Left lung (tissue), 10 donors: ENCODE measurements around the gene WDR55. TPM values are rescaled to one million over a fixed set of nuclear protein-coding genes. Genes with fewer than 3 reads are reported as not detected.
A peak's percentile ranks its signal among the peaks of the same experiment; 100 is the strongest.

Source experiments
- ATAC-seq: fragments of 200-7000 bp; cut with Tn5 transposase; one replicate; pipeline ENCODE4 v1.9.1; 2020; ENCODE audit warnings: moderate library complexity
- DNase-seq, 4 donors: peaks; one replicate each; pipeline ENCODE4 v3.0.0-alpha.2; 2013 to 2020
- H3K27ac ChIP-seq, 2 donors: fragments of 200-600 bp; sonication (generic) in 1 of 2; one replicate each; pipeline versions ENCODE4 v1.5.0 to v1.8.0; 2020 to 2021
- H3K27me3 ChIP-seq, 2 donors: fragments of 200-600 bp; sonication (generic) in 1 of 2; one replicate each; pipeline versions ENCODE4 v1.5.0 to v1.8.0; 2020 to 2021
- H3K36me3 ChIP-seq, 2 donors: fragments of 200-600 bp; sonication (generic) in 1 of 2; one replicate each; pipeline versions ENCODE4 v1.5.0 to v1.8.0; 2020 to 2021
- H3K4me1 ChIP-seq, 2 donors: fragments of 200-600 bp; one replicate each; pipeline ENCODE4 v1.8.0; 2021
- H3K4me3 ChIP-seq, 2 donors: fragments of 200-600 bp; sonication (generic) in 1 of 2; one replicate each; pipeline versions ENCODE4 v1.5.0 to v1.8.0; 2020 to 2021; ENCODE audit warnings: mild to moderate bottlenecking in 1 of 2
- H3K9me3 ChIP-seq, 2 donors: fragments of 200-600 bp; sonication (generic) in 1 of 2; one replicate each; pipeline versions ENCODE4 v1.5.0 to v1.8.0; 2020 to 2021
- CTCF ChIP-seq, 2 donors: fragments of 200-600 bp; sonication (generic) in 1 of 2; IDR thresholded peaks; one replicate each; pipeline versions ENCODE4 v1.5.0 to v1.8.0; 2021; ENCODE audit warnings: antibody characterized with exemption in 2 of 2
- intact Hi-C, 2 donors: fragments of 100-400 bp; cut with DNase I; formaldehyde crosslinking; loops; one replicate each; pipeline versions ENCODE4 v1.11.2 to v1.14.2; 2022
- polyA plus RNA-seq, 6 donors: library from polyadenylated mRNA; unstranded; fragments of 120-200 nt; gene quantifications; one replicate each; pipeline ENCODE4 v1.2.1, GENCODE V29; 2013; ENCODE audit not compliant: insufficient read length in 6 of 6
- total RNA-seq, 2 donors: library from RNA; stranded (reverse); fragmentation: NEBNext Ultra II Directional; extraction: Animal tissue kit (Norgen Biotek cat#: 25700); gene quantifications; one replicate each; pipeline ENCODE4 v1.2.1, GENCODE V29; 2021
- donor health status: DM: no; HTN: yes; CAD: no.
- donor health status: DM: no; HTN: no; CAD: no.

The WDR55 gene
- total and polyA plus RNA-seq, 8 donors = 17.8 to 26.5 (median 20.9) TPM

DNA sequence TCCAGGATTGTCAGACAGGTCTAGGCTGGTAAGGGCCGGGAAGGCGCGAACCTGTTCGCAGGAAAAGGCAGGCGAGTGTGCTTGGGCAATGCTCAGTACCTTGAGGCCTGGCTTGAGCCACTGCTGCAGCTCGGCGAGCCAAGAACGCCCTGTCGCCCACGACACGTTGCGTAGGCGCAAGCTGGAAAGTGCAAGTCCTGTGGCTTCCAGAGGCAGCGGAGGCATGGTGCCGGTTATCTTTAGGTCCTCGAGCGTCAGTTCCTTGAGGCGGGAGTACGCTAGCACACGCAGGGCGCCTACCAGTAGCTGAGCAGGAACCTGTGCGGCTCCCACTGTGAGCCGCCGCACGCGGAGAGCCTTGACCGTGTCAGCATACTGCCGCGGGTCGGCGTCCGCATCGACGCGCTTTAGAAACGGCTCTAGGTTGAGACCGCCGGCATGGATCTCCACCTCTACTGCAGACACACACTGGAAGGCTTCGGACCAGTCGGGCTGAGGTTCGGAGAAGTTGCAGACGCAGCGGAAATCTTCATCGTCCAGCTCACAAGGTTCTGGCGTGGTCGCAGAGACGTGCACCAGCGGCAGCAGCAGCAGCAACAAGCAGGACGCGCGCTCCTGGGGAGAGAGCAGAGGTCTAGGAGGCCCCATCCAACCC is 32.2 kb upstream of the WDR55 start:
- peak; percentile 70 for ATAC-seq
- H3K9me3 ChIP-seq = peaks cover 0 to 5% of the 10 kb centered on the region in 2 donors
- no peaks in the 10 kb centered on the region for H3K27me3 ChIP-seq
- no peaks in the 10 kb centered on the region for H3K36me3 ChIP-seq
- H3K4me1 ChIP-seq = peaks cover 4 to 55% of the 10 kb centered on the region in 2 donors
- H3K27ac ChIP-seq = peak overlapping the region; percentile 82 to 94
- peak in 2 of 4 donors; percentile 71 to 91 for DNase-seq
- TF ChIP-seq CTCF (IDR thresholded peaks at IDR 0.05) = no peak
- H3K4me3 ChIP-seq = peak overlapping the region; percentile 40 to 64
- intact Hi-C loops = loop anchor here in 1 of 2 donors (10.0 kb wide), 1 partner anchor 58 kb away; no protein-coding TSS in a partner anchor

GRCh38 chr5:140633021-140633471 is 31.7 kb upstream of the WDR55 start, which contains the start of gene CD14:
CD14 (minus strand) TSS chr5:140633175; CDS start chr5:140633071, 104 bp downstream.
- TF ChIP-seq CTCF (IDR thresholded peaks at IDR 0.05) = no peak
- peaks cover 0 to 4% of the 10 kb centered on the region in 2 donors for H3K9me3 ChIP-seq
- peak within 1 kb of the TSS; percentile 82 to 94 for H3K27ac ChIP-seq
- ATAC-seq (peak; percentile 53), DNase-seq (peak in 2 of 4 donors; percentile 79 to 89)
- intact Hi-C loops = loop anchor here in 1 of 2 donors (10.0 kb wide), 1 partner anchor 58 kb away; no protein-coding TSS in a partner anchor
- peak within 1 kb of the TSS; percentile 40 to 64 for H3K4me3 ChIP-seq
- peaks cover 4 to 61% of the 10 kb centered on the region in 2 donors for H3K4me1 ChIP-seq
- H3K36me3 ChIP-seq = no peaks in the 10 kb centered on the region
- no peaks in the 10 kb centered on the region for H3K27me3 ChIP-seq

DNA sequence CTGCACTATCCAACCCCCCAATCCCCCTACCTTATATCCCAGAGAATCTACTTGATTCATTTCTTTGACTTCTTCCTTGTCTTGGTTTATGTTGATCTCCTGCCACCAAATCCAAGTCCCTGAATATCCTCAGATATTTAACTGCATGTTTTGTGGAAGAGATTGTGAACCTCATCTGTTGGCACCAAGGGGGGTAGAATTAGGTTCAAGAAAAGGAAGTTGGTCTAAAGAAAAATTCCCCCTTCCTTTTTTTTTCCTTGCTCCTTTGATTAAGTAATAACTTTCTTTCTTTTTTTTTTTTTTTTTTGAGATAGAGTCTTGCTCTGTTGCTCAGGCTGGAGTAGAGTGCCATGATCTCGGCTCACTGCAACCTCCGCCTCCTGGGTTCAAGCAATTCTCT is 31.2 kb upstream of the WDR55 start:
- no peak for ATAC-seq
- TF ChIP-seq CTCF (IDR thresholded peaks at IDR 0.05) = no peak
- no peaks in the 10 kb centered on the region for H3K36me3 ChIP-seq
- no peaks in the 10 kb centered on the region for H3K9me3 ChIP-seq
- peak overlapping the region in 1 of 2 donors; percentile 64 for H3K4me3 ChIP-seq
- intact Hi-C loops = loop anchor here in 1 of 2 donors (10.0 kb wide), 1 partner anchor 59 kb away; no protein-coding TSS in a partner anchor
- DNase-seq = no peak
- H3K27ac ChIP-seq = peak overlapping the region in 1 of 2 donors; percentile 94
- H3K4me1 ChIP-seq = peaks cover 4 to 64% of the 10 kb centered on the region in 2 donors
- H3K27me3 ChIP-seq = no peaks in the 10 kb centered on the region

- intact Hi-C loops = loop anchor here in 1 of 2 donors (10.0 kb wide), 1 partner anchor 59 kb away; no protein-coding TSS in a partner anchor
- no peak for TF ChIP-seq CTCF (IDR thresholded peaks at IDR 0.05)
- Histone ChIP-seq H3K4me3 (no peak overlapping the region), H3K9me3 (no peaks in the 10 kb centered on the region), H3K27ac (peak overlapping the region in 1 of 2 donors; percentile 94), H3K36me3 (no peaks in the 10 kb centered on the region), H3K27me3 (no peaks in the 10 kb centered on the region), H3K4me1 (peaks cover 7 to 63% of the 10 kb centered on the region in 2 donors)
- ATAC-seq = no peak
- no peak for DNase-seq
Observed at GRCh38 chr5:140634103-140634502, 30.6 kb upstream of the WDR55 start.
